PC-3 (cell line): Measurements from ENCODE around the gene EIF4E2.

Experiments
- EZH2 ChIP-seq: fragments of 300-600 bp; sonication (generic); IDR thresholded peaks from one replicate; pipeline ENCODE4 v1.6.1; 2017; ENCODE audit warnings: antibody characterized with exemption, mild to moderate bottlenecking, low read length; ENCODE audit not compliant: unreplicated experiment
- TF ChIP-seq, protein P1 (sequence below): fragments of 300-600 bp; sonication (generic); conservative IDR thresholded peaks from 2 replicates; pipeline ENCODE4 v1.5.1; 2017; ENCODE audit warnings: antibody characterized with exemption, low read depth, mild to moderate bottlenecking, low read length

DNA sequence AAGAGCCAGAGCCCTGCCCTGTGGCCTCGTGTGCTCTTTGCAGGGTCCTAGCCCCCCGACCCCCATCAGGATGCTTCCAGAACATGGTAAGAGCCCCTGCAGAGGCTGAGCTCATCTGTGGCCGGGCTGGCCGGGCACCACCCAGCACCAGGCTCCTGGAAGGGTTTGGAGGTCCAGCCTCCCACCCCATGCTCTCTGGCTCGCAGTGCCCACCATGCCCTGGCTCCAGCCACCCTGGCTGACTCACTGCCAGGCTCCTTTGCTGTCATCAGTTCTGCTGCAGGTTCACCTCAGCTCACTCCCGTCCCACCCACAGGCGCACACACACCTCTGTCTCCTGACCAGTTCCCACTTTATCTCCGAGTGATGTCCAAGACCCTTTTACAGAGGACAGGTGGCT is 37.5 kb downstream of the EIF4E2 start:
- TF ChIP-seq, protein P1, sequence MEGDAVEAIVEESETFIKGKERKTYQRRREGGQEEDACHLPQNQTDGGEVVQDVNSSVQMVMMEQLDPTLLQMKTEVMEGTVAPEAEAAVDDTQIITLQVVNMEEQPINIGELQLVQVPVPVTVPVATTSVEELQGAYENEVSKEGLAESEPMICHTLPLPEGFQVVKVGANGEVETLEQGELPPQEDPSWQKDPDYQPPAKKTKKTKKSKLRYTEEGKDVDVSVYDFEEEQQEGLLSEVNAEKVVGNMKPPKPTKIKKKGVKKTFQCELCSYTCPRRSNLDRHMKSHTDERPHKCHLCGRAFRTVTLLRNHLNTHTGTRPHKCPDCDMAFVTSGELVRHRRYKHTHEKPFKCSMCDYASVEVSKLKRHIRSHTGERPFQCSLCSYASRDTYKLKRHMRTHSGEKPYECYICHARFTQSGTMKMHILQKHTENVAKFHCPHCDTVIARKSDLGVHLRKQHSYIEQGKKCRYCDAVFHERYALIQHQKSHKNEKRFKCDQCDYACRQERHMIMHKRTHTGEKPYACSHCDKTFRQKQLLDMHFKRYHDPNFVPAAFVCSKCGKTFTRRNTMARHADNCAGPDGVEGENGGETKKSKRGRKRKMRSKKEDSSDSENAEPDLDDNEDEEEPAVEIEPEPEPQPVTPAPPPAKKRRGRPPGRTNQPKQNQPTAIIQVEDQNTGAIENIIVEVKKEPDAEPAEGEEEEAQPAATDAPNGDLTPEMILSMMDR = no peak
- no peak for TF ChIP-seq EZH2
